GM21390 (cell line): ENCODE results near the gene LRRC46.

Source experiments
- ATAC-seq: cut with Tn5 transposase; IDR thresholded peaks from one replicate; pipeline ENCODE4 v1.9.1; 2021; ENCODE audit not compliant: unreplicated experiment

The LRRC46 gene

DNA sequence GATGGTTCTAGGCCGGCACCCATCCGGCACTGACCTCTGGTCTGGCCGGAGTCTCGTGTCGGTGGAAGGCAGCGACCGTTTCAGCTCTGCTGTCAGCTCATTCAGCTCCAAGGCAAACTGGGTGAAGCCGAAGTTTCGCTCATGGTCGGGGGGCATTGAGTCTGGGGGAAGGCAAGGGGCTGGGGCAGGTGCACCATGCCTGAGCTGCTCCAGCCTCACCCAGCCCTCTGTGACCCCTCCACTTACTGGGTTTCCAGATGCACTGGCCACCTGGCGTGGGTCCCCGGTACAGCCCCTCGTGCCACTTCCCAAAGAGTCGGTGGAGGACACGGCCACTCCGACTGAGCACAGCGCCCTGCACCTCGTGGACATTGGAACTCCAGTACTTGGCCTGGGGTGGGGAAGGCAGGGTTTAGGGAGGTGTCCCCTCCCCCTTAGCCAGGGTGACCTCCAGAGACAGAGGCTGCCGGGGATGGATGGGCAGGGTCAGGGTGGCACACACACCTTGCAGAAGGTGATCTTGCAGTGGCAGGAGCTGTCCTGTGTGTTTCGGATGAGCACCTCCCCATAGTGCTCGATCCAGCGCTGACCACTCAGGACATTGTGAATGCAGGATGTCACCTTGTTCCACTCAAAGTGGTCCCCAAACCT, 22.5 kb upstream of the LRRC46 start:
- ATAC-seq: no peak

GRCh38 chr17:47810200-47810821, 21.2 kb upstream of the LRRC46 start:
- no peak for ATAC-seq

DNA sequence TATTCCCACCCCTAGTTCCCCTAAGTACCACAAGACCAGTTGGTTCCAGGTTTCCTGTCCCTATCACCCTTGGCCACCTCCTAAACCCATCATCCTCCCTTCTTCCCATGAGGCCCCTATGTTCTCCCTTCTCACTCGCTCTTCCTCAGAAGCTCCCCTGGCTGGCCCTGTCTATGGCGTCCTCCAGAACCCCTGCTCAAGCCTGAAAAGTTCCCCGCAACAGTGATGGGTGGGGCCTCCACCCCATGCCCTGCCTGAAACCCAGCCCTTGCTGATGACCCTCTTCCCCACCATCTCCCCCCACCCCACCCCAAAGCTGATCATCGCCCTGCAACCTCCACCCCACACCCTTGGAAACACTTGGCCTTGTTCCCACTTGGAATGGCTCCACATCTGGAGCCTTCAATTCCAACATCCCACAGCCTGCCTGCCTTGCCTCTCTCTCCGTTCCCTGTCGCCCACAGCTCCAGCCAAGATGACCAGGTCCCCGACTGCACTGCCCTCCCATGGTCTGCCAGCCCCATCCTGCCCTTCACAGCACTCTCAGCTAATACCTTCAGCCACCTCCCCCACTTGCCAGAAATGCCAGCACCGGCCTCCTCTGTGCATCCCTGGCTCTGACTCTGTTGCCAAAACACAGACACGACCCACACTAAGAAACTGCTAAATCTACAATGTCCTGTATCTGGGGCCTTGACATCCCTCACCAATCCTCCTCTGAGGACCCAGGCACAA, 20.4 kb upstream of the LRRC46 start:
- no peak for ATAC-seq

GRCh38 chr17:47811709-47812108, 19.8 kb upstream of the LRRC46 start:
- ATAC-seq: no peak

DNA sequence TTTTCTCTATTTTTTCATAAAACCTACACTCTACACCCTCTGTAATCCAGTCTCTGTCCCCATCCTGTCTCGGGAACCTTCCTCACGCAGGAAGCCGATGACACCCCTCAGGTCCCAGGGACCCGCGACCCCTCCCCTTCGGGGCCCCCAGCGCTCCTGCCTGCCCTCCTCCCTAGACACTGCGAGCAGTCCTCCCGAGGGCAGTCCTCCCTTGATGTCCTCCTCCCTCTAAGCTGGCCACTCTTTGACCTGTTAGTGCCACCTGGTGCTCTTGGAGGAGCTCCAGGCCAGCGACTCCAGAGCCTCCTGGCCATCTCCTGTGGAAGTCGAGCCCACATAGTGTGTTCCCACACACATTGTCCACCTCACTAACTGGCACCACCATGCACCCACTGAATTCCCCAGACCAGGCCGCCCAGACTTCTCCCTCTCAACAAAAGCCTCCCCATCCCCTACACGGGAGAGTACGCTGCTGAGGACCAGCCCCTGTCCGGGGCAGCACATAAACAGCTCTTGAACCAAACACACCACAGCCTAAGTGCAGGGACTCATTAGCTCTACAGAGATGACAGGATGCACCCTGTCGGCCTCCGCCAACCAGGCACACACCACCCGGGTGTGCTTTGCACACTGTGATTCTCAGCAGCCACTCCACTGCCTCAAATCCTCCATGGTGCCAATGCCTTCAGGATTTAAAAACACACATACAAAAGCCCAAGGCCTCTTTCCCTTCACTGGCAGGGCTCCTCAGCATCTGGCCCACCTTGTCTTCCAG, 19.1 kb upstream of the LRRC46 start:
- no peak for ATAC-seq

DNA sequence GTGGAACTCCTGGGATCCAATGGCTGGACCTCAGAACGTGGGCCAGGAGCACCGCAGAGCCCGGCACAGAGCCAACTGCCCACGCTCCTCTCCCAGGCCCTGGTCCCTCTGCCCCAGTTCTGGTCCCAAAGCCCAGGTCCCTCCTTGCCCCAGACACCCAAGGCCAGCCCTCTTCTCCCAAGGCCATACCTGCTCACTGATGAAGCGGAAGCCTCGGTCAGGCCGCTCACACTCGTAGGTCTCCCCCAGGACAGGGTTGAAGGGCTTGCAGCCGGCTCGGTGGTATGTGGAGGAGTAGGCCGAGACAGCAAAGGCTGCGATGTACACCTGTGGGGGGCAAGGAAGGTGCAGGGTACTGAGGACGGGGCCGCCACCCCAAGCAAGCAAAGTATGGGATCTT, 18.4 kb upstream of the LRRC46 start:
- no peak for ATAC-seq

GRCh38 chr17:47813512-47814031, 17.9 kb upstream of the LRRC46 start:
- no peak for ATAC-seq

GRCh38 chr17:47815106-47815918, 16.2 kb upstream of the LRRC46 start:
- no peak for ATAC-seq

- ATAC-seq: no peak
Observed at GRCh38 chr17:47816111-47816735, 15.2 kb upstream of the LRRC46 start.

DNA sequence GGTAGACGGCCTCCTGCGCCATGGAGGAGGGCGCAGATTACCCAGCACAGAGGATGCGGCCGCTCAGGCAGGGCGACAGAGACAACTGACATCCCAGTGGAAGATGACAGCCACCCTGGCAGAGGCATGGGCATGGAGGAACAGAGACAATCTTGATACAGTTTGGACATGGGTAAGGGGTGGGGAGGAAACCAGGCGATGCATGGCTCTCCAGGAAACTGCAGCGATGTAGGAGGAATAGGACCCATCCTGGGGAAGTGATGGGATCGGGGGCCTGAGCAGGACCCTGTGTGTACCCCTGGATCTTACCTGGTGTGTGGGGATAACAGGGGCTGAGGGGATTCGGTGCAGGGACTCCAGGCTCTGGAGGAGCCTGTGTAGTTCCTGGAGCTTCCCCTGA, 14.5 kb upstream of the LRRC46 start:
- ATAC-seq: no peak

DNA sequence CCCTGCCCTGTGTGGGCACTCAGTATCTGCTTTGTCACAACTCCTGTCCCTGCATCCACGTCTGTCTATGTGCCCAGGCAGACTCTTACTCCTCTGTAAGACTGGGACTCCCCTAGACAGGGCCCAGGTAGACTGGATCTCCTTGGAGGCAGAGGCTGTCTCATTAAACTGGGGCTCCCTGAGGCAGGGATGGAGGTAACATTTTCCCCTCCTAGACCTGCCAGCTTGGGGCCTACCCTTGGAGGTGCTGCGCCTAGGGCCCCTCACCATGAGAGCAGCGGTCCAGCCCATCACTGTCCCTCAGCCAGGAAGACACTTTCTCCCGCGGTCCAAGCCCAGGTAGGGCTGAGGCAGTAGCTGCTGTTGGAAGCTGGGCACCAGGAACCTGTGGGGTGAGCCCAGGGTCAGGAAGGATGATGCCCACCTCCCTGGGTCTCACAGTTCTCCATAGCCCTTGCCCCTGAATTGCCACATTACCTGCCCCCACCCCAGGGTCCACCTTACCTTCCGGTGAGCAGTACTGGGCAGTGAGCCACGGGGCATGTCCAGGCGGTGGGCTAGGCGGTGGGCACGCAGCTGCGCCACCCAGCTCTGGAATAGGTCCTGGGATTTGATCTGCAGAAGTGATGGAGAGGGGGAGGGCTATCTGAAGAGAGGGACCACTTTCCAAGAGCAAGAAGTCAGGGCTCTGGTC, 13.3 kb upstream of the LRRC46 start:
- no peak for ATAC-seq

- ATAC-seq: no peak
Observed at GRCh38 chr17:47819475-47819874, 12.0 kb upstream of the LRRC46 start.

DNA sequence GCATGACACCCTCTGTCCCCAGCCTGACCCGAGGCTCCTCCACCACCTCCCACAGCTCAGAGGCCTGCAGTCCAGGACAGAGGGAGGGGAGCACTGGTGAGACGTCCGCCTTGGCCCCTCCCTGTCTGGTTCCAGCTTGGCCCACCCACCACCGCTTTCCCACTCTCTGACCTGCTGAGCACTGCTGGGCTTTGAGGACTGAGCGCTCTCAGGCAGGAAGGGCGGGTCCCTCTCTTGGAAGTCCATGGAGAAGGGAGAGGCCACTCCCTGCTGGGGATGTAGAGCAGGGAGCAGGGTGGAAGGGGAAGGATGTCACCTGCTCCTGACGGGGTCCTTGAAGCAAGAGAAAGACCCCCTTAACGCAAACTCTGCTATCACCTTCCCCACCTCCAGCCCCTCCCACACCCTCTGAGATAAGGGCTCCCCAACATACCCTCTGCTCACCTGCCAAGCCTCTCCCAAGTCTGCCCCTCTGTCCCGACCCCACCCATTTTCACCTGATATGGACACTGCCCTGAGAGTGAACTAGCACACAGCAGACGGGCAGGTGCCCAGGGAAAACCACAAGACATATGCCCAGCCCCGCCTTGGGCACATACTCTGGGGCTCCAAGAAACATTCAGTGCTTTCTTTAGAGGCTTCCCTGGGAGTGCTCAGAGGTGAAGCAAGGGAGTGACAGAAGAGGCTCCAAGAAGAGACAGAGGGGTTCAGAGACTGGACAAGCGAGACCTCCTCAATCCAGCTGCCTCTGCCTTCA, 11.3 kb upstream of the LRRC46 start:
- no peak for ATAC-seq

- no peak for ATAC-seq
Observed at GRCh38 chr17:47821031-47821423, 10.4 kb upstream of the LRRC46 start.

DNA sequence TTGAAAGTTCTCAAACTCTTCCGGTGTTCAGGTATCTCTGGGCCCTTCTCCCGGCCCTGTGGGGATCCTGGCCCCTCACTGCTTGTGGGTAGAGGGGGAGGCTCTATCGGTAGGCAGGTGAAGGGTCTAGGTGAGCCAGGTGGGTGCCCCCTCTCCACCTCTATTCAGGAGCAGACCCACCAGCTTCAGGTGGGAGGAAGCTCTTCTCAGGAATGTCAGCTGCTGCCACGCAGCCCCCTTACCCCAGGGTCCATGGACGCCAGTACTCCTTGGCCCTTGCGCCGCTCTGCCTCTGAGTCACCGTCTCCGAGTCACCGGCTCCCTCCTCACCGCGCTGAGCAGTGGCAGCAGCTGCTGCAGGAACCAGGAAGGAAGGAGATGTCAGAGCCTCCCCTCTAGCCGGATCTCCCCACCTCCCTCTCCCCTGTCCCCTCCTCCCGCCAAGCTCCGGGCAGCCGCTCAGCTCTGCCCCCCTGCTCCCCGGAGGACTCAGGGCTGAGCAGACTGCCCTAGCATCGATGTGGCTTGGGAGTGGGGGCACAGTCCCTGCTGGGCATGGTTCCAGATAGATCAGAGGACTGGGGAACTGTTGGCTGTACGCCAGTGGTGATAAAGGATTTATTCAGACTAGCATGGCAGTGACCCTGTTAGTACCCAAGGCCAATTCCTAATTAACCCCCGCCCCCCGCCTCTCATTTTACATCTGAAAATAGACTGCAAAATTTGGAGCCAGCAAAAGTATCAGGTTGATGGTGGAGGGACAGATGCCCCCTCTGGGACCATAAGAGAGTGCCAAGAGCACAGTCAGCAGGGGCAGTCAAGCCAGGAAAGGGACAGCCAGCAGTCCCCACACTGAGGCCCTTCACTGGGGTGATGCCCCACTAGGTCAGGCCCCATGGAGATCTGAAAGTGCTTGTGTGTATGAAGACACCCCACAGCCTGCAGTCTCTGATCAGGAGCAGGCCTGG, 9.8 kb upstream of the LRRC46 start, which contains the start of gene OSBPL7:
Gene OSBPL7 (minus strand): TSS at position 371 of the 968 bp plus-strand sequence. CDS start 1,516 bp downstream, outside the sequence.
- peak; percentile 88 for ATAC-seq

DNA sequence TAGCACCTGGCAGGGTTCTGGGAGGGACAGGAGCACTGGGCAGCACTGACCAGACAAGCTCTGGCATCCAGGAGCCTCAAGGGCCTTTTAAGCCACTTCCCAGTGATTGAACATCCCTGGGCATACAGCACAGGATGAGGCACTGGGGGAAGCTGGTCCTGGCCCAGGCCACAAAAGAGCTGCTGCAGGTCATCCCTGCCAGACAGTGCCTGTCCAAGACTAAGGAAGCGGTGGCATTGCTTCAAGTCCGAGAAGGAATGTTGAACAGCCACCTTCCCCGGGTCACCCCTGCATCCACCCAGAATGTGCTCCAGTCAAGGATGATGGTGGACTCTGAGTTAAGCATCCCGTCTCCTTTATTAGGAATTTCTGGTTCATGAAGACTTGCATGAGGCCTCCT, 8.7 kb upstream of the LRRC46 start:
- no peak for ATAC-seq

DNA sequence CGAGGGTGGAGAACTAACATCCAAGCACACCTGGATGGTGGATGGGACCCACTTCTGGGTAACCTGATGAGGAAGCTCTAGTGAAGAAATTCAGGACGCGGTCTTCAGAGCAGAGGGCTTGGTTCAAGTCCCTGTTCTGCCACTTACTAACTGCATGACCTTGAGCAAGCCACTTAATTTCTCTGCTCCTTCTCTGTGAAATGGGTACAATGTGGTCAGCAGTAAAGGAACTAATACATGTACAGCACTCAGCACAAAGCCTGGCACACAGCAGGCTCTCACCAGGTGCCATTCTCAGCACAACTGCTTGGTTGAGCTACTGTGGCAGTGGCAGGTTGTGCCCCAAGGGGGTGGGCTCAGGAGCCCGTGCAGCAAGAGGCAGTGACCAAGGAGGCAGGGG, 8.0 kb upstream of the LRRC46 start:
- no peak for ATAC-seq
